Heart right ventricle (tissue), 16 donors: Measurements from ENCODE around the gene PPP6R1. TPM values are rescaled to one million over a fixed set of nuclear protein-coding genes. Genes with fewer than 3 reads are reported as not detected.
"Not testable (repeated sequence)": the region's sequence is repeated elsewhere in the genome, so short reads cannot be mapped to it uniquely, and the experiment has no call there.

Experiments used
- ATAC-seq, 8 donors: fragments of 200-7000 bp; cut with Tn5 transposase; one replicate each; pipeline ENCODE4 v1.9.1; 2020; ENCODE audit warnings: mild to moderate bottlenecking in 8 of 8, moderate library complexity in 8 of 8, moderate number of reproducible peaks in 1 of 8
- DNase-seq, 2 donors: peaks; one replicate each; pipeline ENCODE4 v3.0.0-alpha.2; 2020
- H3K27ac ChIP-seq, 10 donors: fragments of 200-600 bp; sonication (generic) in 2 of 10; one replicate each; pipeline versions ENCODE4 v1.5.0 to v1.8.0; 2020 to 2022; ENCODE audit warnings: mild to moderate bottlenecking in 3 of 10
- H3K27me3 ChIP-seq, 7 donors: fragments of 200-600 bp; one replicate each; pipeline ENCODE4 v1.8.0; 2021 to 2022; ENCODE audit warnings: mild to moderate bottlenecking in 2 of 7
- H3K36me3 ChIP-seq, 9 donors: fragments of 200-600 bp; sonication (generic) in 1 of 9; one replicate each; pipeline versions ENCODE4 v1.5.0 to v1.8.0; 2020 to 2022; ENCODE audit warnings: mild to moderate bottlenecking in 2 of 9
- H3K4me1 ChIP-seq, 9 donors: fragments of 200-600 bp; sonication (generic) in 1 of 9; one replicate each; pipeline versions ENCODE4 v1.5.0 to v1.8.0; 2020 to 2022; ENCODE audit warnings: mild to moderate bottlenecking in 4 of 9
- H3K4me3 ChIP-seq, 10 donors: fragments of 200-600 bp; sonication (generic) in 2 of 10; one replicate each; pipeline versions ENCODE4 v1.5.0 to v1.8.0; 2020 to 2022; ENCODE audit warnings: mild to moderate bottlenecking in 7 of 10, moderate library complexity in 2 of 10
- H3K9me3 ChIP-seq, 11 donors: fragments of 200-600 bp in 10 of 11; sonication (generic) in 2 of 11; one replicate each; pipeline versions ENCODE4 v1.5.0 to v1.8.0; 2013 to 2022; ENCODE audit warnings: mild to moderate bottlenecking in 2 of 11, control low read depth in 1 of 11, moderate library complexity in 1 of 11
- CTCF ChIP-seq, 9 donors: fragments of 200-600 bp; sonication (generic) in 2 of 9; IDR thresholded peaks; one replicate each; pipeline versions ENCODE4 v1.5.0 to v1.8.0; 2021 to 2022; ENCODE audit warnings: antibody characterized with exemption in 9 of 9, mild to moderate bottlenecking in 5 of 9, moderate library complexity in 1 of 9
- WGBS, 2 donors: extraction: QIAGEN DNeasy Blood & Tissue Kit; methylation state at CpG; one replicate each; pipeline ENCODE4 v1.1.7; 2013; ENCODE audit warnings: inconsistent platforms in 1 of 2; 5-methylcytosine and 5-hydroxymethylcytosine counted together
- intact Hi-C, 10 donors: fragments of 100-400 bp; cut with DNase I; formaldehyde crosslinking; loops; one replicate each; pipeline versions ENCODE4 v1.11.1 to v1.14.2; 2022
- polyA plus RNA-seq, 2 donors: library from polyadenylated mRNA; stranded (reverse); fragments of 200-250 nt; gene quantifications; one replicate each; pipeline ENCODE4 v1.2.3, GENCODE V29; 2013
- total RNA-seq, 10 donors: library from RNA; stranded (reverse); fragmentation: NEBNext Ultra II Directional in 3 of 10; extraction: Animal tissue kit (Norgen Biotek cat#: 25700) in 3 of 10; gene quantifications; one replicate each; pipeline versions ENCODE4 v1.2.1 to v1.2.4, GENCODE V29; 2021 to 2023
- donor health status: Arrhythmogenic right ventricular cardiomyopathy.
- donor health status: ischemic (EF 13 %, LVEDD 7.1; RV severe dilation, severe dysfunction).
- donor health status: healthy with polysubstance abuse.
- donor health status: DM: no; HTN: yes; CAD: no.
- donor health status: DM: no; HTN: no; CAD: no.
- donor health status: ischemic (EF 25% LVEDD 6.9; RV normal size, moderate dysfunction).
- donor health status: ischemic (EF 25% LVEDD 5.7; RV mildly dilated, moderate dysfunction).
- donor health status: healthy.
- donor health status: DM: yes; HTN: yes; CAD: no.
- donor health status: Ischemic cardiomyopathy.
- donor health status: ischemic (EF 35%, LVEDD 5.7; RV mildly dilated, moderate dysfunction).
- donor health status: nonischemic (EF 11% LVEDD 7.7; RV severe dilation, severe dysfunction).
- donor health status: DM: yes; HTN: yes; CAD: no.
- donor health status: PGD.
- donor health status: ischemic (EF 29% LVEDD 5.4; RV normal size, mild dysfunction).
- donor health status: nonischemic (EF 23%, LVEDD 6.1; RV moderate dilation, normal function).

The PPP6R1 gene
- total and polyA plus RNA-seq, 12 donors, result 31.1 to 51.3 (median 38.7) TPM

DNA sequence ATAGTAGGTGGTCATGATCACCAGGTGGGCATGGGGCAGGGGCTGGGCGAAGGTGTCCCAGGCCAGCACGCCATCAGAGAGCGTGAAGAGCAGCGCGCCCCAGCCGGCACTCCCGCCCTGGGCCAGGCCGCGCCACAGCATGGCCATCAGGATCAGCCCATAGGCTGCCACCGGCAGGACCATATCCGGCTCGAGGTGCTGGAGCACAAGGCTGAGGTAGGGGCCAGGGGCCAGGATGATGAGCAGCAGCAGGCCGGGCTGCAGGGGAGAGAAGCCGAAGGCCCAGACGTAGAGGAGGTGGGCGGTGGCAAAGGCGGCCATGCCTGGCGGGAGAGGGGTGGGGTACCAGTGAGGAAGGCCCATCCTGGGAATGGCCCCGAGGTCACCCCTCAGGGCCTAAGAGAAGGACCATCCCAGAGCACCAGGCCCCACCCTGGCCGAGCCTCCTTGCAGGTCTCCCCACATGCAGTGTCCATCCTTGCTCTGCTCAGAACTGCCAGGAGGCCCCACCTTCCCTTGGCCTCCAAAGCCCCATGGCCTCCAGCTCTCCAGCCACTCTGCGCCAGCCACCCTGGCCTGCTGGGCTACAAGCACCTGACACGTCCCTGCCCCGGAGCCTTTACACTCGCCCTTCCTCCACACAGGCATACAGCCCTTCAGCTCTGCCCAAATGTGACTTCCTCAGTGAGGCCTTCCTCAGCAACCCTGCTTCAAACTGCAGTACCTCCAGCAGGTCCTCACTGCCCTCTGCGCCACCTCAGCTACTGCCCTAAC is 31.4 kb downstream of the PPP6R1 start:
- Histone ChIP-seq H3K4me3 (no peak overlapping the region), H3K36me3 (peaks cover 0 to 70% (median 30%) of the 10 kb centered on the region in 9 donors), H3K4me1 (peaks cover 0 to 23% (median 13%) of the 10 kb centered on the region in 9 donors), H3K27me3 (no peaks in the 10 kb centered on the region), H3K9me3 (no peaks in the 10 kb centered on the region), H3K27ac (peak overlapping the region in 8 of 10 donors; percentile 13 to 72 (median 46))
- 84 to 90% methylated on average over 25 of the region's 25 CpGs for WGBS, 2 donors
- DNase-seq (no peak), ATAC-seq (peak in 7 of 8 donors; percentile 4 to 57 (median 32))
- intact Hi-C loops, result no loop called here
- TF ChIP-seq CTCF (IDR thresholded peaks at IDR 0.05), result no peak

- Histone ChIP-seq H3K36me3 (peaks cover 0 to 63% (median 23%) of the 10 kb centered on the region in 9 donors), H3K9me3 (no peaks in the 10 kb centered on the region), H3K4me3 (no peak overlapping the region), H3K27me3 (no peaks in the 10 kb centered on the region), H3K27ac (no peak overlapping the region), H3K4me1 (peaks cover 0 to 23% (median 13%) of the 10 kb centered on the region in 9 donors)
- 80 to 84% methylated on average over 18 of the region's 18 CpGs for WGBS, 2 donors
- no peak for DNase-seq
- ATAC-seq, result no peak
- TF ChIP-seq CTCF (IDR thresholded peaks at IDR 0.05), result no peak
- intact Hi-C loops, result no loop called here
Measured at GRCh38 chr19:55226788-55227187, 32.0 kb downstream of the PPP6R1 start.

- DNase-seq, result no peak
- intact Hi-C loops, result no loop called here
- no peak for ATAC-seq
Measured at GRCh38 chr19:55226273-55226672, 32.5 kb downstream of the PPP6R1 start.

DNA sequence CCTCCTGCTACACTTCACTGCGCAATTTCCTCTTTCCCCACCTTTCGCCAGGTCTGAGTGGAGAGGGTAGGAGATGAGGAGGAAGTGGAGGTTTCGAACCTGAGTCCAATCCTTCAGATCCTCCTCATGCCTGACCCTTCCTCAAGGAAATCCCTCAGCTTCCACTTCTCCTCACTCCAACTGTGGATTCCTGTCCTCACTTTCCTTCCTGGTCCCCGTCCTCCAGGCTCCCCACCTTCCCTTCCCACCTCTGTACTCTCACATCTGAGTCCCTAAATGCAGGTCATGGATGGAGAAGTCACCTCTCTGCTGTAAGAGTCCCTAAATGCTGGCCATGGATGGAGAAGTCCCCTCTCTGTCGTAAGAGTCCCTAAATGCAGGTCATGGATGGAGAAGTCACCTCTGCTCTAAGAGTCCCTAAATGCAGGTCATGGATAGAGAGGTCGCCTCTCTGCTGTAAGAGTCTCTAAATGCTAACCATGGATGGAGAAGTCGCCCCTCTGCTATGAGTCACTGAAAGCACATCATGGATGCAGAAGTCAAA is 33.3 kb downstream of the PPP6R1 start:
- no peak overlapping the region for H3K4me3 ChIP-seq
- no peaks in the 10 kb centered on the region for H3K27me3 ChIP-seq
- H3K9me3 ChIP-seq, result peaks cover 0 to 4% (median 0%) of the 10 kb centered on the region in 11 donors
- H3K4me1 ChIP-seq, result peaks cover 0 to 23% (median 13%) of the 10 kb centered on the region in 9 donors
- no peak for TF ChIP-seq CTCF (IDR thresholded peaks at IDR 0.05)
- WGBS, 2 donors, result 87 to 90% methylated on average over 7 of the region's 7 CpGs
- ATAC-seq (no peak), DNase-seq (no peak)
- peaks cover 0 to 50% (median 10%) of the 10 kb centered on the region in 9 donors for H3K36me3 ChIP-seq
- H3K27ac ChIP-seq, result no peak overlapping the region
- intact Hi-C loops, result no loop called here

More at GRCh38 chr19:55226273-55226672, 32.5 kb downstream of the PPP6R1 start:
- 71 to 86% methylated on average over 9 of the region's 9 CpGs for WGBS, 2 donors
- Histone ChIP-seq H3K4me1 (peaks cover 0 to 23% (median 13%) of the 10 kb centered on the region in 9 donors), H3K27ac (no peak overlapping the region), H3K4me3 (no peak overlapping the region), H3K36me3 (peaks cover 0 to 58% (median 18%) of the 10 kb centered on the region in 9 donors), H3K9me3 (no peaks in the 10 kb centered on the region), H3K27me3 (no peaks in the 10 kb centered on the region)
- TF ChIP-seq CTCF (IDR thresholded peaks at IDR 0.05), result no peak

GRCh38 chr19:55224679-55225414 is 34.0 kb downstream of the PPP6R1 start:
- H3K27me3 ChIP-seq, ATAC-seq, DNase-seq, H3K9me3 ChIP-seq, H3K4me3 ChIP-seq, intact Hi-C loops, H3K27ac ChIP-seq: not testable (repeated sequence)
- H3K36me3 ChIP-seq, result peaks cover 0 to 44% (median 7%) of the 10 kb centered on the region in 9 donors
- WGBS, 2 donors, result 69 to 74% methylated on average over 11 of the region's 11 CpGs
- peaks cover 0 to 23% (median 13%) of the 10 kb centered on the region in 9 donors for H3K4me1 ChIP-seq
